HG03571 (cell line): ENCODE results near the gene DEDD.

Experiments used
- ATAC-seq: cut with Tn5 transposase; IDR thresholded peaks from one replicate; pipeline ENCODE4 v1.9.1; 2021; ENCODE audit not compliant: unreplicated experiment

Gene DEDD

GRCh38 chr1:161096015-161096414 is 36.5 kb downstream of the DEDD start:
- peak; percentile 40 for ATAC-seq

- no peak for ATAC-seq
Observed at GRCh38 chr1:161095230-161095629, 37.2 kb downstream of the DEDD start.

GRCh38 chr1:161094481-161094880 is 38.0 kb downstream of the DEDD start:
- ATAC-seq, result no peak

GRCh38 chr1:161092621-161093028 is 39.8 kb downstream of the DEDD start:
- ATAC-seq, result no peak

- ATAC-seq, result no peak
Observed at GRCh38 chr1:161091796-161092507, 40.5 kb downstream of the DEDD start.

GRCh38 chr1:161091093-161091492 is 41.4 kb downstream of the DEDD start:
- ATAC-seq, result no peak

- ATAC-seq, result no peak
Observed at GRCh38 chr1:161090617-161091016, 41.9 kb downstream of the DEDD start.

- ATAC-seq, result no peak
Observed at GRCh38 chr1:161089938-161090337, 42.5 kb downstream of the DEDD start.

- ATAC-seq, result no peak
Observed at GRCh38 chr1:161089251-161089924, 43.1 kb downstream of the DEDD start, which contains the start of gene NECTIN4. TSS of gene NECTIN4 (minus strand) at chr1:161089558. CDS start at chr1:161089296, 262 bp downstream.

- ATAC-seq, result no peak
Observed at GRCh38 chr1:161088587-161089110, 43.8 kb downstream of the DEDD start.

GRCh38 chr1:161086457-161086856 is 46.0 kb downstream of the DEDD start:
- ATAC-seq, result no peak

- no peak for ATAC-seq
Observed at GRCh38 chr1:161085165-161085564, 47.3 kb downstream of the DEDD start.

GRCh38 chr1:161084597-161084988 is 47.9 kb downstream of the DEDD start:
- ATAC-seq, result no peak

- ATAC-seq, result no peak
Observed at GRCh38 chr1:161083748-161084596, 48.5 kb downstream of the DEDD start.

- ATAC-seq, result no peak
Observed at GRCh38 chr1:161082996-161083747, 49.3 kb downstream of the DEDD start.

- no peak for ATAC-seq
Observed at GRCh38 chr1:161082483-161082882, 50.0 kb downstream of the DEDD start.

- ATAC-seq, result no peak
Observed at GRCh38 chr1:161081519-161081918, 50.9 kb downstream of the DEDD start.

- no peak for ATAC-seq
Observed at GRCh38 chr1:161080441-161081405, 51.7 kb downstream of the DEDD start.

- no peak for ATAC-seq
Observed at GRCh38 chr1:161079436-161080110, 52.9 kb downstream of the DEDD start.
